NCI-H526 (cell line): ENCODE data around the gene SLC41A1.

Experiments
- DNase-seq, 2 experiments: peaks; one replicate each; lab custom pipeline; 2025; lab: John Stamatoyannopoulos, UW

SLC41A1 gene

GRCh38 chr1:205751036-205751651, 61.9 kb downstream of the SLC41A1 start:
- DNase-seq = peak in 1 of 2 experiments; percentile 5

GRCh38 chr1:205750138-205751035, 62.6 kb downstream of the SLC41A1 start, which contains the start of gene NUCKS1:
Gene NUCKS1 (minus strand): TSS chr1:205750182. CDS start chr1:205749973, 209 bp downstream.
- DNase-seq = peak; percentile 97

- peak; percentile 66 to 91 for DNase-seq
Measured at GRCh38 chr1:205749234-205750137, 63.5 kb downstream of the SLC41A1 start.

- peak; percentile 26 to 49 for DNase-seq
Measured at GRCh38 chr1:205748403-205749233, 64.4 kb downstream of the SLC41A1 start.

- DNase-seq = no peak
Measured at GRCh38 chr1:205746757-205747412, 66.1 kb downstream of the SLC41A1 start.

- no peak for DNase-seq
Measured at GRCh38 chr1:205744403-205744802, 68.6 kb downstream of the SLC41A1 start.

GRCh38 chr1:205743977-205744376, 69.0 kb downstream of the SLC41A1 start:
- no peak for DNase-seq

- DNase-seq = no peak
Measured at GRCh38 chr1:205741681-205742080, 71.3 kb downstream of the SLC41A1 start.

- no peak for DNase-seq
Measured at GRCh38 chr1:205739348-205740160, 73.4 kb downstream of the SLC41A1 start.
